ENCODE results near the gene ORC2. TPM values are rescaled to one million over a fixed set of nuclear protein-coding genes. Genes with fewer than 3 reads are reported as not detected.
A peak's percentile ranks its signal among the peaks of the same experiment; 100 is the strongest.

Gene ORC2
- total RNA-seq, 2 donors from 2014 or later: 16.4 to 20.0 TPM

DNA sequence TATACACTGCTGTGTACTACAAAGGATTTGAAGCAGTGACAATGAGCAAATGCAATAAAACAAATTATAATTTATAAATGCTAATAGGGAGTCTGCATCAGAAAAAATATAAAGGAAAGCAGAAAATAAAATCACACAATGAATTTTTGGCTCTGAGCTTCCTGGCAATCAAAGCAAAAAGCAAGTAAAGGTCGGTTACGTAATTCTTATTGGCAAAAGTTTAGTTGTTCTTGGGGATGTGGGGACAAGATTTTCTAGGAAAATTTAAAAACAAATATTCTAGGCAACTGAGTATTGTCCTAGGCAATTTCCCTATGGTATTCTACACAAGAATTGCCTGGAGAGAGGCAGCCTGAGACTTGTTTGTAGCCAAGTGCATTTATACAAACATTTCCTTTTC lies 1.8 kb downstream of the ORC2 start:
- H3K36me3 ChIP-seq: peaks cover 9% of the 10 kb centered on the region
- peaks cover 14 to 29% of the 10 kb centered on the region in 2 donors for H3K4me1 ChIP-seq (ENCODE audit: control insufficient read depth in 1 of 2, low read depth in 2 of 2)
- DNase-seq (ENCODE audit: low spot score): no peak
- no peaks in the 10 kb centered on the region for H3K9me3 ChIP-seq
- no peak overlapping the region for H3K27ac ChIP-seq
- ATAC-seq (ENCODE audit: insufficient number of reproducible peaks, low FRiP score, low read depth): no peak
- peak overlapping the region; percentile 89 for H3K4me3 ChIP-seq
- no peak for TF ChIP-seq CTCF (IDR thresholded peaks at IDR 0.05)
- no peaks in the 10 kb centered on the region for H3K27me3 ChIP-seq (replicated peaks; ENCODE audit: insufficient read depth)

DNA sequence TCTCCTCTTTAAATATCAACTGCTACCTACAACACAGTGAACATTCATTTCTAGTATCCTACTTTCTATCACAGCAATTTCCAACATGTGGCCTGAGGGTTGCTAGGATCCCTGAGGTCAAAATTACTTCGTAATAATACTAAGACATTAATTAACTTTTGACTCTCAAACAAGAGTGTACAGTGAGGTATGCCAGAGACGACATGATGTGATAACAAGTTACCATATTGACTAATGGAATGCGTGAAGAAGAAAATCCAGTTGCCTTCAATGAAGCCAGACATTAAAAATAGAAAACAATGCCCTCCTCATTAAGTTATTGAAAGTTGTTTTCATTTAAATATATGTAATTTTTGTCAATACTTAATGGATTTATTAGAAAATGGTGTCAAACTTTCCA lies 13.1 kb downstream of the ORC2 start:
- peaks cover 27% of the 10 kb centered on the region for H3K36me3 ChIP-seq
- no peaks in the 10 kb centered on the region for H3K4me1 ChIP-seq (ENCODE audit: control insufficient read depth in 1 of 2, low read depth in 2 of 2)
- ATAC-seq (ENCODE audit: insufficient number of reproducible peaks, low FRiP score, low read depth) (no peak), DNase-seq (ENCODE audit: low spot score) (no peak)
- no peak overlapping the region for H3K4me3 ChIP-seq
- H3K27ac ChIP-seq: no peak overlapping the region
- no peak for TF ChIP-seq CTCF (IDR thresholded peaks at IDR 0.05)
- H3K27me3 ChIP-seq (replicated peaks; ENCODE audit: insufficient read depth): no peaks in the 10 kb centered on the region
- no peaks in the 10 kb centered on the region for H3K9me3 ChIP-seq

DNA sequence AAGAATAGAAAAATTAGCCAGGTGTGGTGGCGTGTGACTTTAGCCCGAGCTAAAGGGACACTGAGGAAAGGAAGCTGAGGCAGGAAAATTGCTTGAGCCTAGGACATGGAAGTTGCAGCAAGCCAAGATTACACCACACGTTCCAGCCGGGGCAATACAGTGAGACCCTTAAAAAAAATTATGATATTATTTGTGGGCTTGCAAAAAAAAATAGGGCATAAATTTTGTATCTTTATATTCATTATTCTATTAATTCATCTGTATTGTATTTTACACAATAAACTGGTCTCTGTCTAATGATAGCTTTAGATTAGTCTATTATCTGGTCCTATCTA lies 18.1 kb downstream of the ORC2 start:
- Histone ChIP-seq H3K4me3 (no peak overlapping the region), H3K36me3 (peaks cover 39% of the 10 kb centered on the region), H3K4me1 (ENCODE audit: control insufficient read depth in 1 of 2, low read depth in 2 of 2) (no peaks in the 10 kb centered on the region), H3K27me3 (replicated peaks; ENCODE audit: insufficient read depth) (no peaks in the 10 kb centered on the region), H3K9me3 (no peaks in the 10 kb centered on the region), H3K27ac (no peak overlapping the region)
- DNase-seq (ENCODE audit: low spot score): no peak
- TF ChIP-seq CTCF (IDR thresholded peaks at IDR 0.05): no peak
- no peak for ATAC-seq (ENCODE audit: insufficient number of reproducible peaks, low FRiP score, low read depth)

GRCh38 chr2:200944467-200945394 lies 18.7 kb downstream of the ORC2 start:
- DNase-seq (ENCODE audit: low spot score) (no peak), ATAC-seq (ENCODE audit: insufficient number of reproducible peaks, low FRiP score, low read depth) (no peak)
- Histone ChIP-seq H3K27me3 (replicated peaks; ENCODE audit: insufficient read depth) (no peaks in the 10 kb centered on the region), H3K9me3 (no peaks in the 10 kb centered on the region), H3K4me1 (ENCODE audit: control insufficient read depth in 1 of 2, low read depth in 2 of 2) (no peaks in the 10 kb centered on the region), H3K27ac (no peak overlapping the region), H3K36me3 (peaks cover 44% of the 10 kb centered on the region), H3K4me3 (no peak overlapping the region)
- no peak for TF ChIP-seq CTCF (IDR thresholded peaks at IDR 0.05)

DNA sequence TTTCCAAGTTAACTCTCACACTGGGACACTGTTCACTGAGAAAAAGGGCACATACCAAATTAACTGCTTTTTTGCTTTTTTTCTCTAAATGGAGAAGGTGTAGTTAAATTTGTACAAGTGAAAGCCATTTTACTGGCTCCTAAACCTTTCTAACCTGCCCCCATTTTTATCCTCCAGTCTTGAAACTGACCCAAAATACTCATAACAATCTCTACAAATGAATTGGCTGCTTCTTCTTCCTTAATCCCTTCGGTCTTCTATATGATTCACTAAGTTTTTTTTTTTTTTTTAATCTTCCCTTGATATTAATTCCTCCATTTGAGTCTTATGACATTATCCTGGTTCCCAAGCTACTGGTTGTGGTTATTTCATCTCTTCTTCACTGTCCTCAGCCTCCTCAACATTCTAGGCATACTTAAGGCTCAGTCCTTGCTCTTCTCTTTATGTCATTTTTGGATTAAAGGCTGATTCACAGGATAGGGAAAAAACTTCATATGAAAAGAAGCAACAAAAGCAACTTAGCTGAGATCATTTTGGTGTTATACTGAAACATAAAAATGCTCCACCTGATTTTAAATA lies 19.8 kb downstream of the ORC2 start:
- DNase-seq (ENCODE audit: low spot score) (no peak), ATAC-seq (ENCODE audit: insufficient number of reproducible peaks, low FRiP score, low read depth) (no peak)
- Histone ChIP-seq H3K9me3 (no peaks in the 10 kb centered on the region), H3K4me3 (no peak overlapping the region), H3K27ac (no peak overlapping the region), H3K27me3 (replicated peaks; ENCODE audit: insufficient read depth) (no peaks in the 10 kb centered on the region), H3K4me1 (ENCODE audit: control insufficient read depth in 1 of 2, low read depth in 2 of 2) (no peaks in the 10 kb centered on the region), H3K36me3 (peaks cover 45% of the 10 kb centered on the region)
- TF ChIP-seq CTCF (IDR thresholded peaks at IDR 0.05): no peak

Measured in thoracic aorta (tissue), 2 donors.